NCI-H82 treated with DMSO at 0.1 percent for 48 hours (cell line): ENCODE measurements around the gene PPOX.
A peak's percentile ranks its signal among the peaks of the same experiment; 100 is the strongest.

Experiments used
- DNase-seq: peaks from one replicate; lab custom pipeline; 2025; ENCODE audit not compliant: unreplicated experiment; lab: John Stamatoyannopoulos, UW

The PPOX gene

DNA sequence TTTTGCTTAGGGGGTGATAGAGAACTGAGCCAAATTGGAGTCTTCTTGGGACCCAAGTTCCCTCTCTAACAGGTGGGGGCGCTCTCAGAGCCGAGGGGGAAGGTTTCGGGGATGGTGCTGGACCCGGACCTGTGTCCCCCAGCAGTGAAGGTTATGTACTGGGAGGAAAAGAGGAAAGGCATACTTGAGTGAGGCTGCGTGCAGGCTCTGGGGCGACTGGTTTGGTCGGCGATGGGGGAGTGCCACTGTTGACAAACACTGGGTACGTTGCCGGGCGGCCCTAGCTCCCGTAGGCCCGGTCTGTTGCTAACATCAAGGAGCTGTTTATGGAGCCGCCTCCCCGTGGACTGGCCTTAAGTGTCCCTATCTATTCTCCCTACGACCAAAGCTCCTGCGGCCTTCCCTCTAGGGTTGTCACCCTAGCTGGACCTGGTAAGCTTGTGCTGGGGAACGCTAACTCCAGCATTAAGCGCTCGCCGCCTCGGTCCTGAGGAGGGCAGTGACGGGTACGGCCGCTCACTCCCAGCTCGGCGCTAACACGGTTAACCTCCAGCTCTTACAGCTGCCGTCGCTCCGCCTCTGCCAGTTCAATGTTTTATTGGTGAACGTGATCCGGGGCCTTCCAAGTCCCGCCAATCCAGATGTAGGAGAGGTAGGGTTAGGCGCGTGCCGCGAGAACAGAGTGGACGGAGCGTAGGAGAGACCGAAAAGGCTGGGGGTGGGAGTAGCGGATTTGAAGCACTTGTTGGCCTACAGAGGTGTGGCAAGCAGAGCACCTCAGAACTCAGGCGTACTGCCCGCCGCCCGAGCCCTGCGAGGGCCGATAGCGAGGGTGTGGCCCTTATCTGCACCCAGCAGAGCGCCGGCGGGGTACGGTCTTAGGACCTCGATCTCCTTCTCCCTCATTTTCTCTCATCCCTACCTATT is at the start of gene PPOX:
Gene PPOX (plus strand): TSS at position 685 of the 927 bp plus-strand sequence. CDS start 422 bp downstream, outside the sequence.
- peak; percentile 99 for DNase-seq

DNA sequence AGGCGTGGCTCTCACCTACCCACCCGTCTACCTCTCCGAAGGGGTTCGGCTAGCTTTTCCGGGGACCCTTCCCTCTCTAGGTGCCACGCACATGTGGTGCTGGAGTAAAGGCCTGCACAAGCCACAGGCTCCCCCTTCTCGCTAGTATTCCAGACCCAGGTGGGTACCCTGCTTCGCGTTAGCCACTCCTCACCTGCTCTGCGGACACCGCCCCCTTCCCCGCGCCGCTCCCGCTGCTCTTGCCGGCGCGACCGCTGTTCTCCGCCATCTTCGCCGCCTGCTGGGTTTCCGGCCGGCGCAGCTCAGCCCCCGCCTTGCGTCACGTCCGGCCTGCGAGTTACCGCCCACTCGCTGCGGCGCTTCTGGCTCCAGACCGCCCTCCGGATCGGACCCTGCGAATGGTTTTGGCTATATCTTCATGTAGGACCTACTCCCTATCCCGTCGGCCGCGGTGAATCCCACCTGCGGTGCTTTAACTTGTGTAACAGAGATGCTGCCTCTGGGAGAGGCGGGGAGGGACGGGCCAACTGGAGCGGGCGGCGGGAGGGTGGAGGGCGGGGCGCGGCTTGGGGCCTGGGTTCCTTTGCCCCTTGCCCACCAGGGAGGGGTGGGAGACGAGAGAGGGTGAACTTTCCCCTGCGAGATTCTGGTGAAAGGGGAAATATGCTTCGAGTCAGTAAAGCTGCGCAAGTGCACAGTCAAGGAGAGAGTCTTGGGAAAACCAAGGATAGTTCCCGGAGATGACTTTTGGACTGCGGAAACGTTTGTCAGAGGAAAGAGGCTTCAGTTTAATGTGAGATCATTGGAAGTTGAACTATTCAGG is 48.3 kb upstream of the PPOX start, which contains the start of the genes NIT1 and PFDN2:
Gene NIT1 (plus strand): TSS at position 347 of the 823 bp plus-strand sequence. CDS start 72 bp downstream, at position 419.
Gene PFDN2 (minus strand): TSS at position 279 of the 823 bp plus-strand sequence. CDS start 11 bp downstream, at position 268.
- peak; percentile 51 for DNase-seq

DNA sequence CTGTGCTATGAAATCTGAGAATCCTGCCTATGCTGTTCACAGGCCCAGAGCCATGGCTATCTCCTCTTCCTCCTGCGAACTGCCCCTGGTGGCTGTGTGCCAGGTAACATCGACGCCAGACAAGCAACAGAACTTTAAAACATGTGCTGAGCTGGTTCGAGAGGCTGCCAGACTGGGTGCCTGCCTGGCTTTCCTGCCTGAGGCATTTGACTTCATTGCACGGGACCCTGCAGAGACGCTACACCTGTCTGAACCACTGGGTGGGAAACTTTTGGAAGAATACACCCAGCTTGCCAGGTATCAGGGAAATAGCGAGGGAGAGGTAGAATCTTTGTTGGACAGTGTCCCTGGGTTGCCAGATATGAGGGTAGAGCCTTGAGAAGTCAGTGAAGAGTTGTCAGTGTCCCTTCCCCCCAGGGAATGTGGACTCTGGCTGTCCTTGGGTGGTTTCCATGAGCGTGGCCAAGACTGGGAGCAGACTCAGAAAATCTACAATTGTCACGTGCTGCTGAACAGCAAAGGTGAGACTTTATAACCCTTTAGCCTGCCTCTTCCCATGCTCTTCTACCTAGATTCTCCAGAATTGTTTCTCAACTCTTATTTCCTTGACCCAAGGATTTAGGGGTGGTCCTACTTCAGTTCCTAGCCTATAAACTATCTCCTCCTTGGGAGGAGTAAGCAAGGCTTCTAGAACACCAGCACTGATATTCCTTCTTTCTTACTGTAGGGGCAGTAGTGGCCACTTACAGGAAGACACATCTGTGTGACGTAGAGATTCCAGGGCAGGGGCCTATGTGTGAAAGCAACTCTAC is 46.9 kb upstream of the PPOX start:
- DNase-seq, result peak; percentile 43

DNA sequence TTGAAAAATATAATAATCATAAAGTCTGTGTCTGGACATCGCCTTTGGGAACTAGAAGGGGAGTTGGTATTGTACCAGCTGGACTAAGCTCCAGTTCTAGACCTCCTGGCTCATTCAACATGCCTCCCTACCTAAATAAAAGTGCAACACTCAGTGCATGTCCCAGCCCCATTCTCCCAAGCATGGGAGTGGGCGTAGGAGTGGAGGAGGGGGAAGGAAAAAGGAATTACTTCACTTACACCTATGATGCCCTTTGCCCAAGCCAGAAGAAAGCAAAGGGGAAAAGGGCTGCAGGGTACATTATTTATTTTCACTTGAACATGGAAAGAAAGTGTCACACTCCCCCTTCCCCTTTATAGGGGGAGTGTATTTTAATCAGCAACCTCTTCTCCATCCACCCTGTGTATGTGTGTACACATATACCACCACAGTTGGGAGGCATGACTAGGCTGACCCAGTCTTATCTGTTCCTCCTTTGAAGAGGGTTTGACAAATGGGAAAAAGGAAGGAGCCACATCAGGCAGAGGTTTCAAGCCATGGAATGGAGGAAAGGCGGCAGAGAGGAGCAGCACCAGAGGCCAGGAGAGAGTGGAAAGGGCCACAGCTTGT is 45.1 kb upstream of the PPOX start:
- no peak for DNase-seq

DNA sequence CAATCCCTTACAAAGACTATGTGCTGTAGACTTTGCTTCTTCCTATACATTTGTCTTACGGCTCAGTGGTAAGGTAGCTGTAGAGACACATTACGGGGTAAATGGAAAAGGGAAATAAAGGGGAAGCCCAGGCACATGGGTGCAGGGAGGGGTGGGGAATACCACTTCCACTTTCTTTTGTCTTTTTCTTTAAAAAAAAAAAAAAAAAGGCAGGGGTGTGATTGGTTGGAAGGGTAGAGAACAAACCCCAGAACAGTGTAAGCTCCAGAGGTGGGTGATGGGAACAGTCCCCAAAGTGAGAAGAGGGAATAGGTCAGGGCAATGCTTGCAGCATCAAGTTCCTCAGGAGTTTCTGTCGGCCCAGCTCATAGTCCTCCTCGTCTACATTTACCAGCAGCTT is 44.4 kb upstream of the PPOX start:
- DNase-seq, result no peak

DNA sequence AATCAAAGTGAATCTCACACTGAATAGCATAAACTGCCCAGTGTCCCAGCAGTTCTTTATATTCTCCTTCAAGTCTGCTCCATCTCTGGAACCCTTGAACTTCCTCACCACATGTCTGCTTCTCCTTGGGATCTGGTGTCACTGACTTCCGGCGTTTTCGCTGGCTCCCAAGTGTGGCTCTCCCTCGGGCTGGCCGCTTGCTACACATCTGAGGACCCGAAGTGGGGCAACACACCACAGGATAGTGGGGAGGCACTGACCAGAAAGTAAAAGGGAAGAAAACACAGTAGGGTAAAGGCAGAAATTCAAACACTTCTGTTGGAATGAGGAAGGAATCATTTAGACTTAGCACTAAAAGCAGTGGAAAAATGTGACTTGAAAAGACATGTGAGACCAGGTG is 43.3 kb upstream of the PPOX start:
- DNase-seq, result no peak

DNA sequence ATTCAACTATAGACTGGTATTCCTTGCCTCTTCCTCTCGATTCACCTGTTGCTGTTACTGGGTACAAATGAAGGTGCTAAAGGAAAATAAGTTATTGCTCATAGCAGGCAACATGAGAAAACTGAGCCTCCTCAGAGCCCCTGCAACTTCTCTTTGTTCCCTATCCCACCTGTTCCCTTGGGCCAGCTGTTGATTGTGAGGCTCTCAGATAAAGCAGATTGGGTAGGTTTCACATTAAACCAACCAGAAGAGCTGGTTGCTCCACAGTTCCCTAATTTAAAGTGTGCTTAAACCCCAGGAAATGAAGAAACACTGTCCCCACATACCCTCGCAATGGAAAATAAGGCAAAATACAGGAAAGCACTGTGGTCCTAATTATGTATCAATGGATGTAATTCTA is 38.6 kb upstream of the PPOX start:
- DNase-seq, result no peak

DNA sequence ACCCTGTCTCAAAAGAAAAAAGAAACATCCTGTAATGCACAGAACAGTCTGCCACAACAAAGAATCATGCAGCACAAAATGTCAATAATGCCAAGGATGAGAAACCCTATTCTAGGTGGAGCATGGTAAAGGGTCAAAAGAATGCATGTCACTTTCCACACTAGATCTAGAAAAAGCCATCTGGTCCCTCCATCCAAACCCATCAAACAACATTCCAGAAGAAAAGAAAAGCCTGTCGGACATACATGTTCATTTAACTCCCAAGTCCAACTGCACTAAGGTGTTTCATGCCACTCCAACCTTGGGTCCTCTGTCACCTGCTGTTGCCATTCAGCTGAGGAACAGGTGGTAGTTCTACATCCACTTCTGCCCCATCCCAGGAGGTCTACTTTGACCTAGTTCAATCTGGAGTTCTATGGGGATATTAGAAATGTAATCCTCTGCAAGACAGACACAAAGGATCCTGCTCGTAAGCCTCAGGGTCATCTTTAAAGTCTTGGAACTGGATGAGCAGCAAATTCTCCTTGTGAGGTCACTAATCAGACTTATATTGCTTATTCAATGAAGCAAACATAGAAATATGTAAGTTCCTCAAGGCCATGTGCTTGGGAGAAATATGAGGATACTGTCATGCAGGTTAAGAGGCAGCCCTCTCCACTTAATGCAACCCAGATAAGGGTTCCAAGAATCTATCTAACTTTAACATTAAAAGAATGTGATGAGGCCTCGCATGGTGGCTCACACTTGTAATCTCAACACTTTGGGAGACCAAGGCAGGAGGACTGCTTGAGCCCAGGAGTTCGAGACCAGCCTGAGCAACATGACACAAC is 37.4 kb upstream of the PPOX start:
- no peak for DNase-seq

DNA sequence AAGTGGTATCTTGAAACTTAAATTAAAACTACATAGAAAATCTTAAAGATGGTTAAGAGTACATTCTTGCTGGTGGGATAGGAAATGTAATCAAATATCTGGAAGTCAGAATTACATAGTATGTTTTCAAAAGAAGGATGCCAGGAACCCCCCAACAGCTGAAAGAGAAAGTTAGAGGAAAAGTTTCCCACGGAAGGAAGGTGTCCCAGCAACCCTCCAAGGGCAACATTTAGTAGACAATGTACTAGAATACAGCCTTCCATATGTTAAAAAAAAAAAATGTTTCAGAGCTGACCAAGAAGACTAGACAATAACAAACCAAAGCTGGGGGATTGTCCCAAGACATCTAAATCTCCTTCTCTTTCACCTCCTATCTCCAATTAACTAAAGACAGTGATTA is 36.0 kb upstream of the PPOX start:
- DNase-seq, result no peak

DNA sequence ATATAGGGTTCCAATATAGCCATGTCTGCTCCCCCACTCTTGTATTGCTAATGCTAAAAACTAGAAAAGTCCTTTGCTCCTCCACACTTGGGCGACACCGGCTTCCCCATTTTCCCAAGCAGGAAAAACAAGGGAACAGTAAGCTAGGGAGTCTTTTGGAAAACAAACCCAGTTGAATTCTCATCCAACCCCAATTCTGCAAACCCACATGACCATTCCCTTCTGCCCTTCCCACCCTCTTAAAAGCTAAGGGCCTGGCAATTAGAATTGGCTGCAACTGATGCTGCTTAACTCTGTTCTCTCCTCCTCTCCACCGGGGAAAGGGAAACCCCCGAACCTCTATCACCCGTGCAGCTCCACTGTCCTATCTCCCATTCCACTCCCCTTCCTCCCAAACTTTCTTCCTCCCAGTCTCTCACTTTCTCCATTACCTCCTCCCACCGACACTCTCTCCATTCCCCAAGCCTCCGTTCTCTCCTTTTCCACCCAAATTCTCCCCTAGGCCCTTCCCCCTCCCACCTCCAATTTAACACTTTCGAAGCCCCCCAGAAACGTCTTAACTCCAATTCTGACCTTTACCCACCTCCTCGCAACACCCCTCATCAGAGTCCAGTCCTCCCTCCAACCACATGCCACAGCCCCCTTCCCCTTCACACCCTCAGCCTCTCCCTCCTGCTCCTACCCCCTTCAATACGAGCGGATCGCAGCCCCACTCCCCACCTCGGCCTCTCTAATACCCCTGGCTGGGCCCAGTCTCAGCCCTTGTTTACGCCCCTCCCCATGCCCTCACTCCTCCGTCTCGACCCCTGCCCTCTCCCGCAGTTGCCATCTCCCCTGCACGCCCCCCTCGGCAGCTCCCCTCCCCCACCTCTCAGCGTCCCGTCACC is 34.5 kb upstream of the PPOX start:
- DNase-seq, result no peak

DNA sequence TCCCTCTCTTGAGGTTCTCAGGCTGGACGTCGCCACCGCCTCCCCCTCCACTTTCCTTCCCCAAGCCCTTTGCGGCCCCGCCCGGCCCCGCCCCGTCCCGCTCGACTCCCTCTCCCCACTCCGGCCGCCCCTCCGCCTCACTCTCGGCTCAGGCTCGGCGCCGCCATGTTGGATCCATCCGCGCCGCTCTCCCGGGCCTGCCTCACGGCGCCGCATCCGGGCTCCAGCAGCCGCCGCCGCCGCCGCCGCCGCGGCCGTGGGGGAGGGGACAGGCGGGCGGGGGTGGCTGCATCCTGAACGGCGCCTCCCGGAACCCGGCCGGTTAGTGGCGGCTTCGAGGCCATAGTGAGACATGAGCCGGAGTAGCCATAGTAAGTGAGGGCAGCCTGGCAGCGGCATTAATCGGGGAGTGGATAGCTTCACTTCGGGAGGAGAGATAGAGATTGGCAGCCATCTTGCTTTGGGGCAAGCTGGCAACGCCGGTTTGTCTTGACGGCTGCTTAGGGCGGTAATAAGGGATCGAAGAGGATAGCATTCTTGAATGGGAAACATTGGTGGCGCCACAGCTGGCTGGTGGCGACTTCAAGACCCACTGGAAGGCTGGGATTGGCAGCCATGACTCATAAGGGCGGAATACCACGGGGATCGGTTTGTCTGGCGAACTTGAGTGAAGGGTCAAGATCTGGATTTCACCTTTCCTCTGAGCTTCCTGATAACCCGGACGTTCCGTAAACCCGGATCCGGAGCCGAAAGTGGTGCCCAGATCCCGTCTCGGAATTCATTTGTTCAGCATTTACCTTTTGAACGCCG is 33.6 kb upstream of the PPOX start, which contains the start of gene DEDD:
Gene DEDD (minus strand): TSS at position 258 of the 810 bp plus-strand sequence. CDS start 8,205 bp downstream, outside the sequence.
- DNase-seq, result peak; percentile 99

DNA sequence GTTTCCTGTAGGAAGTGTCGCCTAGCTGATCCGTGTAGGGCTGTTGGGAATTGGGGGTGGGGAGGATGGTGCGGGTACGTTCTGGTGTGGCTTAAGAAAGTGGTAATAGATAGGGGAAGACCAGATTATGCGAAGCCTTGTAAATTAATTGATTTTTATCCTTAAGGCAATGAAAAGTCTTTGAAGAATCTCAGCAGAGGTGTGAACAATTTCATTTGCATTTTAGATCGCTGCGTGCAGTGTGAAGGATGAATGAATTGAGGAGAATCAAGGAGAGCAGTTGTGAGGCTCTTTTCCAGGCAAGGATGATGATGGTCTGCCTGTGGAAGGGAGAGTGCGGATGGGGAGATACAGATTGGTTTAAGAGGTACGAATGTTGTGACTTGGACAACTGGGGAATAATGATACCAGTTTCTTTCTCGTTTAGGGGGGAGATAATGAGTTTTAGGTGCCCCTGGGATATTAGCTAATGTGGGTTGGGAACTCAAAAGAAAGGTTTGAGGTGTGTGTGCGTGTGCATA is 32.9 kb upstream of the PPOX start:
- DNase-seq, result no peak

DNA sequence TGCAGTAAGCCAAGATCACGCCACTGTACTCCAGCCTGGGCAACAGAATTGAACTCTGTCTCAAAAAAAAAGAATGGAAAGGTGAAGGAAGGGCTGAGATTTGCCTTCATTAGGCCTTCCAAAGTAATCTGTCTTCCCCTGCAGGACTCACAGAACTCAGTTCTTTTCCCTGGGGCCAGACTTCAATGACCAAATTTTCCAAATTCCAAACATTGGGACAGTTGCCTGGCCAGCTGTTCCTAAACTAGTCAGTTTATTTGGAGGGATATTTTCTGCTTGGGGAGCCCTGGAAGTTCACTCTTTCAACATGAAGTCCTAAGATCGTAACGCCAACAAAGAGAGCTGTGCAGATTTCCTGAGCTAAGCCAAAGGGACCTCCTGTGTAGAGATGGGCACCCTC is 28.3 kb upstream of the PPOX start:
- DNase-seq, result no peak

DNA sequence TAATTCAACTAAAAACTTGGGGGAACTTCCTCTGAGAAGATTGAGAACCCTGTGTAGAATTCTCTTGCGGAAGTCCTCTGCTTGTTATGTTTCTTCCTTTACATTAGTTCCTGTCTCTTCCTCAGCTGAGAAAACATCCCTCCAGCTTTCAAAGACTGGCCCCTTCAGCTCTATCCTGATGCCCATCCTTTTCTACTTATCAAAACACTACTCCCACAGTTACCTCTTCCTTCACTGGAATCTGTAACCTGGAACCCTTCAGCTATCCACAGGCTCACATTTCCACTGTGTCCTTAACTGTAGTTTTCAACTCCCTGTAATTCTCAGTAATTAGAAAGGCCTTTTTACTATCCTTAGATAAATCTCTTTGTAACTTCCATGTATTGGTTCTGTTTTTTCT is 27.8 kb upstream of the PPOX start:
- DNase-seq, result no peak

DNA sequence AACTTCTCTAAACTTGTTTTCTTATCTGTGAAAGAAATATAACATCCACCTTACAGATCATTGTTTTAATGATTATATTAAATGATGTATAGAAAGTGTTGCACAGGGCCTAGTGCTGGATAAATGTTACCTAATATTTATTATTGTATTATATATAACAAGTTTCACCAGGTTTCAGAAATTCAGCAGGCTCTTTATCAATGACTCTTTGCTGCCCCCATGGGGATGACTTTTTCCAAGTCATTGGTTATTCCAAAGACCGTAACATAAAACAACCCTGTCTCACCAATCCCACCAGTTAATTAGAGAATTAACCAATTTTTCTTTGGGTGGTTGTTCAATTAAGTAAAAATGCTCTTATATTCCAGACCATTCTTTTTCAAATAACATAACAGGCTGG is 26.5 kb upstream of the PPOX start:
- no peak for DNase-seq

DNA sequence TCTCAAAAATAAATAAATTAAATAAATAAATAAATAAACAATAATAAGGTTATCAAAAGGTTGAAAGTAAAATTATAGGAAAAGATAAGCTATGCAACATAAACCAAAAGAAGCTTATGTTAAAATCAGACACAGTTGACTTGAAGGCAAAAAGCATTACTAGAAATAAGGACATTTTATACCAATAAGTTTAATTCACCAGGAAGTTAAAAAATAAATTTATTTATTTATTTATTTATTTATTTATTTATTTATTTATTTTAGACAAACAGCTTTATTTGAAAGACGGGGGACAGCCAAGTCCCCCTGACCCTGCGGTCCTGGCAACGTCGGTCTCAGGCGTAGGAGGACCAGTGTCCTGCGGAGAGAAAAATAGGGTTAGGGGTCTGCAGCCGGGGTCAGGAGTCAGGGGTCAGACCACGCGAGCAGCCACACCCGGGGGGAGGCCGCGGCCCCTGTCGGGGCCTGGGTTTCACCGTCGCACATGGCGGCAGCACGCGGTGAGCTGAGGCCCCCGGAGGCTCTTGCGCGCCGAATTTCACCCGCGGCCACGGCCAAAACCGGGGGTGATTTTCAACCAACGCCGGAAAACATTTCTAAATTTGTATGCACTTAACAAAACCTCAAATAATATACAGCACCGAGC is 25.3 kb upstream of the PPOX start:
- DNase-seq, result no peak

DNA sequence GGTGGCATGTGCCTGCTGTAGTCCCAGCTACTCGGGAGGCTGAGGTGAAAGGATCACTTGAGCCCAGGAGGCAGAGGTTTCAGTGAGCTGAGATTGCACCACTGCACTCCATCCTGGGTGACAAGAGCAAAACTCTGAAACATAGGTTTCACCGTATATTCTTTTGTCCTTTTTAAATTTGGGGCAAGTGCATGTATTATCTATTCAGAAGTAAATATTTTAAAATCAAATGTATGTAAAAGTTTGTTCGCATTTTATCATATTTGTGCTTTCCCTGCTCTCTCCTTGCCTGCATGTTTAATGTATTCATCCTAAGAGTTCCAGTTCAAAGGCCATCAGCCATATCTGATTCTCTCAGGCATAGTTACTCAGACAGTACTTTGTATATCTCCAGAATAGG is 20.4 kb upstream of the PPOX start:
- DNase-seq, result no peak
